GM23248 (cell line): Measurements from ENCODE around the gene S100A13.

ENCODE experiments used
- EZH2 ChIP-seq: fragments of 200-600 bp; sonication (generic); IDR thresholded peaks from 2 replicates; pipeline ENCODE4 v1.6.1; 2018; ENCODE audit warnings: antibody characterized with exemption, mild to moderate bottlenecking; ENCODE audit not compliant: insufficient read depth, poor library complexity, severe bottlenecking
- EZH2phosphoT487 ChIP-seq: fragments of 200-600 bp; sonication (generic); IDR thresholded peaks from 2 replicates; pipeline ENCODE4 v1.6.1; 2018; ENCODE audit warnings: antibody characterized with exemption, moderate library complexity, mild to moderate bottlenecking, low read depth; ENCODE audit not compliant: insufficient read depth

DNA sequence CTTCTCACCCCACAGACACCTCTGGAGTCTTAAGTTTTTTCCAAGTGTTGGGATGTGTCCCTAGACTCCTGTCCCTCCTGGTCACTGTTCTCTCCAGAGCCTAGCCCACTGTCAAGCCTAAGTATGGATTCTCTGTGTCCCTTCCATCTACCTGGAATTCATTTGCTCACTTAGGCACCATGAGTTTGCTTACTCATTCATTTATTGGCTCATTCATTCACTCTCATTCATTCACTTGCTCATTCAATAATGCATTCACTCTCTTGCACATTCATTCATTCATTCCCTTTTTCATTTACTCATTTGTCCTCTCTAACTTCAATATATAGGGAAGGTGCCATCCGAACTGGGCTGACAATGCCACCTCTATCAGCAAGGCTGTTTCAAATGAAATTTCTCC, 15.9 kb downstream of the S100A13 start:
- no peak for TF ChIP-seq EZH2phosphoT487
- no peak for TF ChIP-seq EZH2
